H1 (cell line): Measurements from ENCODE around the gene SKAP2. TPM values are rescaled to one million over a fixed set of nuclear protein-coding genes. Genes with fewer than 3 reads are reported as not detected.

Experiments used
- CTCF ChIA-PET: fragments of 300-600 bp; sonication (Branson Sonifier 250); formaldehyde crosslinking; loops from one replicate; lab custom pipeline; 2021; ENCODE audit not compliant: partially characterized antibody; lab: Charles Lee
- POLR2A ChIA-PET: fragments of 300-600 bp; sonication (Branson Sonifier 250); formaldehyde crosslinking; loops from one replicate; lab custom pipeline; 2021; ENCODE audit warnings: inconsistent platforms; ENCODE audit not compliant: partially characterized antibody; lab: Charles Lee
- DNase-seq, 2 experiments: peaks; one replicate each; pipeline versions ENCODE4 v3.0.0 to v3.0.0-alpha.2; 2010 to 2022; ENCODE audit warnings: low spot score in 2 of 2, low read depth in 1 of 2, mixed read lengths in 1 of 2
- FAIRE-seq: peaks from 2 replicates; lab custom pipeline; 2011; peaks lifted over from hg19 to GRCh38; lab: Jason Lieb, UNC
- H2AFZ ChIP-seq: 2 replicates; pipeline ENCODE4 v1.8.1; 2012; ENCODE audit warnings: low read length, inconsistent platforms
- H2AK5ac ChIP-seq: 2 replicates; pipeline ENCODE4 v1.6.1; 2013; ENCODE audit warnings: low read depth, low read length
- H2BK120ac ChIP-seq: replicated peaks from 2 replicates; pipeline ENCODE3; 2013; ENCODE audit warnings: low read depth, low read length, inconsistent platforms
- H2BK12ac ChIP-seq: 2 replicates; pipeline ENCODE4 v1.6.1; 2013; ENCODE audit warnings: low read depth, low read length
- H2BK15ac ChIP-seq: 2 replicates; pipeline ENCODE4 v1.6.1; 2013; ENCODE audit warnings: low read length
- H2BK20ac ChIP-seq: 2 replicates; pipeline ENCODE4 v1.6.1; 2013; ENCODE audit warnings: low read length
- H2BK5ac ChIP-seq: 2 replicates; pipeline ENCODE4 v1.6.1; 2013; ENCODE audit warnings: low read depth, low read length
- H3K14ac ChIP-seq: 2 replicates; pipeline ENCODE4 v1.6.1; 2013; ENCODE audit warnings: inconsistent platforms; ENCODE audit not compliant: insufficient read length
- H3K18ac ChIP-seq: 2 replicates; pipeline ENCODE4 v1.6.1; 2013; ENCODE audit warnings: low read length; ENCODE audit errors: extremely low read depth
- H3K23ac ChIP-seq: 2 replicates; pipeline ENCODE4 v1.6.1; 2013; ENCODE audit warnings: inconsistent platforms; ENCODE audit not compliant: insufficient read length
- H3K23me2 ChIP-seq: 2 replicates; pipeline ENCODE4 v1.6.1; 2013; ENCODE audit warnings: low read depth, low read length
- H3K27ac ChIP-seq: 2 replicates; pipeline ENCODE4 v1.6.1; 2011; ENCODE audit warnings: low read depth, low read length, inconsistent platforms
- H3K27me3 ChIP-seq, 4 experiments: replicated peaks in 1 of 4; 1 replicate in 1 of 4; 2 replicates in 3 of 4; pipeline versions ENCODE4 v1.6.1 to v1.8.1; 2011 to 2013; ENCODE audit warnings: low read length in 3 of 4, mild to moderate bottlenecking in 3 of 4, inconsistent platforms in 2 of 4, mixed read lengths in 2 of 4, moderate library complexity in 1 of 4; ENCODE audit not compliant: control insufficient read depth in 3 of 4, insufficient read depth in 3 of 4; ENCODE audit errors: extremely low read depth in 1 of 4
- H3K36me3 ChIP-seq, 4 experiments: 2 replicates each; pipeline versions ENCODE4 v1.6.1 to v1.8.1; 2011 to 2013; ENCODE audit warnings: mild to moderate bottlenecking in 4 of 4, low read length in 3 of 4, moderate library complexity in 2 of 4, control low read depth in 1 of 4, inconsistent platforms in 1 of 4; ENCODE audit not compliant: insufficient read depth in 4 of 4, control insufficient read depth in 2 of 4
- H3K4ac ChIP-seq: replicated peaks from 2 replicates; pipeline ENCODE3; 2013; ENCODE audit warnings: low read length, low read depth, mixed read lengths, inconsistent platforms; ENCODE audit not compliant: insufficient read length
- H3K4me1 ChIP-seq, 4 experiments: replicated peaks in 1 of 4; 1 replicate in 1 of 4; 2 replicates in 3 of 4; pipeline versions ENCODE4 v1.6.1 to v1.8.1; 2011 to 2013; ENCODE audit warnings: low read length in 3 of 4, inconsistent platforms in 2 of 4, mixed read lengths in 1 of 4; ENCODE audit not compliant: insufficient read depth in 4 of 4, control insufficient read depth in 3 of 4
- H3K4me2 ChIP-seq, 2 experiments: 2 replicates each; pipeline versions ENCODE4 v1.6.1 to v1.8.1; 2011 to 2013; ENCODE audit warnings: low read depth in 2 of 2, low read length in 2 of 2, control low read depth in 1 of 2, inconsistent platforms in 1 of 2, mild to moderate bottlenecking in 1 of 2; ENCODE audit not compliant: insufficient read depth in 1 of 2
- H3K4me3 ChIP-seq, 4 experiments: fragments of 200-600, 300-600 bp in 1 of 4; sonication (generic), shearing (Covaris generic), sonication (Bioruptor Twin) in 1 of 4; 2 replicates each; pipeline versions ENCODE4 v1.5.1 to v1.8.1; 2011 to 2016; ENCODE audit warnings: low read length in 4 of 4, low read depth in 3 of 4, control low read depth in 2 of 4, inconsistent platforms in 2 of 4, mild to moderate bottlenecking in 2 of 4, mixed read lengths in 1 of 4, moderate library complexity in 1 of 4; ENCODE audit not compliant: insufficient read depth in 2 of 4; ENCODE audit errors: extremely low read depth in 1 of 4
- H3K56ac ChIP-seq: replicated peaks from 2 replicates; pipeline ENCODE3; 2013; ENCODE audit warnings: low read depth, mild to moderate bottlenecking, mixed read lengths, low read length, inconsistent platforms; ENCODE audit not compliant: insufficient read length
- H3K79me1 ChIP-seq: 2 replicates; pipeline ENCODE4 v1.6.1; 2013; ENCODE audit warnings: low read depth, low read length, control low read depth
- H3K79me2 ChIP-seq, 2 experiments: 2 replicates each; pipeline versions ENCODE4 v1.6.1 to v1.8.1; 2012 to 2013; ENCODE audit warnings: low read length in 2 of 2, mild to moderate bottlenecking in 2 of 2, inconsistent platforms in 1 of 2; ENCODE audit not compliant: insufficient read depth in 2 of 2, control insufficient read depth in 1 of 2
- H3K9ac ChIP-seq, 4 experiments: replicated peaks in 1 of 4; 1 replicate in 1 of 4; 2 replicates in 3 of 4; pipeline versions ENCODE4 v1.6.1 to v1.8.1; 2011 to 2013; ENCODE audit warnings: low read depth in 3 of 4, low read length in 3 of 4, control low read depth in 2 of 4, mild to moderate bottlenecking in 2 of 4, moderate library complexity in 2 of 4, inconsistent platforms in 1 of 4; ENCODE audit errors: extremely low read depth in 1 of 4
- H3K9me3 ChIP-seq, 2 experiments: 2 replicates each; pipeline versions ENCODE4 v1.6.1 to v1.8.1; 2012 to 2013; ENCODE audit warnings: mild to moderate bottlenecking in 2 of 2, moderate library complexity in 2 of 2, control low read depth in 1 of 2, inconsistent platforms in 1 of 2, low read depth in 1 of 2, low read length in 1 of 2, mixed read lengths in 1 of 2; ENCODE audit not compliant: insufficient read depth in 2 of 2
- H4K20me1 ChIP-seq, 2 experiments: replicated peaks in 1 of 2; 2 replicates each; pipeline versions ENCODE3 to v1.8.1; 2011 to 2013; ENCODE audit warnings: inconsistent platforms in 2 of 2, low read length in 2 of 2, mild to moderate bottlenecking in 1 of 2; ENCODE audit not compliant: insufficient read depth in 2 of 2, control insufficient read depth in 1 of 2
- H4K5ac ChIP-seq: 2 replicates; pipeline ENCODE4 v1.6.1; 2013; ENCODE audit warnings: low read length, low read depth, mixed read lengths, inconsistent platforms; ENCODE audit not compliant: insufficient read length
- H4K8ac ChIP-seq: 2 replicates; pipeline ENCODE4 v1.8.0; 2013; ENCODE audit warnings: mild to moderate bottlenecking, moderate library complexity, low read length, inconsistent platforms; ENCODE audit not compliant: insufficient read depth; ENCODE audit errors: extremely low read depth
- H4K91ac ChIP-seq: replicated peaks from 2 replicates; pipeline ENCODE3; 2013; ENCODE audit warnings: low read length, mixed read lengths, inconsistent platforms; ENCODE audit not compliant: insufficient read length
- WGBS, 2 experiments: shearing (Covaris generic) in 1 of 2; methylation state at CpG; one replicate each; pipeline versions ENCODE4 v1.1.6 to v1.1.7; 2013 to 2015; ENCODE audit warnings: low lambda C conversion rate in 2 of 2, mixed read lengths in 2 of 2, inconsistent platforms in 1 of 2, low coverage in 1 of 2, missing lambda C conversion rate in 1 of 2; ENCODE audit not compliant: insufficient replicate concordance in 2 of 2, insufficient coverage in 1 of 2, insufficient read length in 1 of 2; ENCODE audit errors: extremely low coverage in 1 of 2, missing lambda C conversion rate in 1 of 2; 5-methylcytosine and 5-hydroxymethylcytosine counted together
- polyA plus RNA-seq, 7 experiments: library from polyadenylated mRNA; depleted of rRNA in 3 of 7; stranded (reverse) in 5 of 7; unstranded in 2 of 7; fragments of >200 nt in 5 of 7; fragments of 200-250 nt in 2 of 7; gene quantifications; 1 replicate in 5 of 7; 2 replicates in 1 of 7; 4 replicates in 1 of 7; pipeline versions ENCODE4 v1.2.1 to v1.2.3, GENCODE V29; 2011 to 2013; ENCODE audit warnings: missing spikeins in 2 of 7, mixed read lengths in 2 of 7
- total RNA-seq: library from RNA; stranded (reverse); fragmentation: NEBNext Ultra II Directional; extraction: Animal tissue kit (Norgen Biotek cat#: 25700); gene quantifications from 2 replicates; pipeline ENCODE4 v1.2.1, GENCODE V29; 2021

The SKAP2 gene
- total and polyA plus RNA-seq, 2 of the 8 experiments (the other 6 are each of a cell fraction or from before 2014, with no cell fraction given) = 0.53 to 5.1 TPM

GRCh38 chr7:26853788-26854393 lies 10.5 kb downstream of the SKAP2 start:
- Histone ChIP-seq H2BK20ac (no peak overlapping the region), H3K4me3 (no peak overlapping the region), H2BK120ac (no peak overlapping the region), H2BK12ac (no peak overlapping the region), H4K8ac (no peak overlapping the region), H2BK5ac (no peak overlapping the region), H3K79me1 (no peaks in the 10 kb centered on the region), H3K9me3 (no peaks in the 10 kb centered on the region), H3K18ac (no peak overlapping the region), H3K23ac (no peak overlapping the region), H3K4ac (no peak overlapping the region), H2AFZ (no peak overlapping the region), H3K9ac (no peak overlapping the region), H3K27ac (no peak overlapping the region), H3K36me3 (no peaks in the 10 kb centered on the region), H2BK15ac (no peak overlapping the region), H3K23me2 (peaks cover 6% of the 10 kb centered on the region), H3K4me2 (no peak overlapping the region), H3K27me3 (peaks cover 10 to 45% (median 24%) of the 10 kb centered on the region in 4 experiments), H4K91ac (no peak overlapping the region), H4K5ac (no peak overlapping the region), H2AK5ac (no peak overlapping the region), H3K14ac (no peak overlapping the region), H3K79me2 (no peaks in the 10 kb centered on the region), H3K4me1 (peaks cover 2 to 14% (median 7%) of the 10 kb centered on the region in 4 experiments; a peak in 5 of 7 replicates), H3K56ac (no peak overlapping the region), H4K20me1 (peaks cover 0 to 2% of the 10 kb centered on the region in 2 experiments)
- CTCF ChIA-PET = interaction anchor here (0.7 to 6.3 kb wide), 11 partner anchors 10 to 293 kb away, joined by 3 to 36 read pairs (median 3); partner anchors contain the start of genes HOXA5 and HOXA6
- no peak for DNase-seq
- FAIRE-seq = no peak
- POLR2A ChIA-PET = no interaction called here
- 55% methylated on average over 4 of the region's 4 CpGs; no CpG with 5 or more reads in 1 of the 2 experiments for WGBS, 2 experiments
